ENCODE results near the gene RSPH1.

Gene RSPH1

GRCh38 chr21:42480736-42481135 is 15.3 kb downstream of the RSPH1 start:
- no peak for DNase-seq (ENCODE audit: low read depth)
- H3K4me3 ChIP-seq (ENCODE audit: low read length): no peak overlapping the region
- no peak for TF ChIP-seq CTCF (IDR thresholded peaks at IDR 0.05; ENCODE audit: insufficient read depth, low read depth, low read length, missing control alignments)

GRCh38 chr21:42479582-42479981 is 16.4 kb downstream of the RSPH1 start:
- no peak overlapping the region for H3K4me3 ChIP-seq (ENCODE audit: low read length)
- DNase-seq (ENCODE audit: low read depth): no peak
- TF ChIP-seq CTCF (IDR thresholded peaks at IDR 0.05; ENCODE audit: insufficient read depth, low read depth, low read length, missing control alignments): no peak

- no peak overlapping the region for H3K4me3 ChIP-seq (ENCODE audit: low read length)
- no peak for TF ChIP-seq CTCF (IDR thresholded peaks at IDR 0.05; ENCODE audit: insufficient read depth, low read depth, low read length, missing control alignments)
- no peak for DNase-seq (ENCODE audit: low read depth)
Measured at GRCh38 chr21:42478504-42478903, 17.5 kb downstream of the RSPH1 start.

- TF ChIP-seq CTCF (IDR thresholded peaks at IDR 0.05; ENCODE audit: insufficient read depth, low read depth, low read length, missing control alignments): no peak
- no peak for DNase-seq (ENCODE audit: low read depth)
- no peak overlapping the region for H3K4me3 ChIP-seq (ENCODE audit: low read length)
Measured at GRCh38 chr21:42476388-42477331, 19.4 kb downstream of the RSPH1 start.

GRCh38 chr21:42475526-42476387 is 20.3 kb downstream of the RSPH1 start:
- no peak for TF ChIP-seq CTCF (IDR thresholded peaks at IDR 0.05; ENCODE audit: insufficient read depth, low read depth, low read length, missing control alignments)
- H3K4me3 ChIP-seq (ENCODE audit: low read length): no peak overlapping the region
- no peak for DNase-seq (ENCODE audit: low read depth)

GRCh38 chr21:42475036-42475435 is 21.0 kb downstream of the RSPH1 start:
- no peak for TF ChIP-seq CTCF (IDR thresholded peaks at IDR 0.05; ENCODE audit: insufficient read depth, low read depth, low read length, missing control alignments)
- no peak overlapping the region for H3K4me3 ChIP-seq (ENCODE audit: low read length)
- peak; percentile 63 for DNase-seq (ENCODE audit: low read depth)

Data from epithelial cell of esophagus (primary cell).